Measurements from ENCODE around the gene GLIS2. TPM values are rescaled to one million over a fixed set of nuclear protein-coding genes. Genes with fewer than 3 reads are reported as not detected.

Gene GLIS2
- total and polyA plus RNA-seq, 2 of the 4 experiments (the other 2 are of a cell fraction): 0.36 to 8.4 TPM

GRCh38 chr16:4371357-4372000 is 55.6 kb downstream of the GLIS2 start, which contains the start of gene VASN:
Gene VASN (plus strand): TSS chr16:4371848. CDS start chr16:4380878, 9,030 bp downstream.
- TF ChIP-seq FOS (IDR thresholded peaks at IDR 0.05; ENCODE audit: low read depth, low read length) (no peak), RFX5 (IDR thresholded peaks at IDR 0.05; ENCODE audit: low read depth, low read length) (no peak), MXI1 (IDR thresholded peaks at IDR 0.05; ENCODE audit: borderline replicate concordance, low read depth, low read length) (peak; percentile 81; the same call in 1 of the 2 replicates), USF2 (IDR thresholded peaks at IDR 0.05; ENCODE audit: low read depth, low read length) (peak; percentile 58), SMC3 (IDR thresholded peaks at IDR 0.05; ENCODE audit: low read depth, low read length) (no peak), CEBPB (IDR thresholded peaks at IDR 0.05; ENCODE audit: low read depth, low read length) (no peak), CHD1 (IDR thresholded peaks at IDR 0.05; ENCODE audit: low read depth, low read length) (no peak), RAD21 (IDR thresholded peaks at IDR 0.05; ENCODE audit: low read length) (no peak), NFE2L2 (IDR thresholded peaks at IDR 0.05; ENCODE audit: low read depth, low read length) (no peak), POLR2A (IDR thresholded peaks at IDR 0.05; ENCODE audit: low read depth, low read length) (peak; percentile 99), MAZ (IDR thresholded peaks at IDR 0.05; ENCODE audit: borderline replicate concordance, low read depth, low read length) (peak; percentile 67; the same call in 1 of the 2 replicates), BHLHE40 (IDR thresholded peaks at IDR 0.05; ENCODE audit: low read depth, low read length) (no peak), CTCF (conservative IDR thresholded peaks at IDR 0.05; ENCODE audit: low read depth, low read length) (no peak), MAFK (IDR thresholded peaks at IDR 0.05; ENCODE audit: low read depth, low read length) (no peak), ELK1 (IDR thresholded peaks at IDR 0.05; ENCODE audit: borderline replicate concordance, low read depth, low read length) (no peak)
- peak within 1 kb of the TSS; percentile 97 for H3K4me2 ChIP-seq (ENCODE audit: low read depth, low read length)
- peak within 1 kb of the TSS; percentile 87 for H3K4me3 ChIP-seq (ENCODE audit: insufficient read depth, low read depth, low read length)
- 2% methylated on average over 19 of the region's 50 CpGs; no CpG with 5 or more reads in 1 of the 2 experiments for whole genome bisulfite sequencing, 2 experiments (ENCODE audit: extremely low coverage in 2 of 2, insufficient read length in 1 of 2)
- peak within 1 kb of the TSS; percentile 76 for H3K56ac ChIP-seq (ENCODE audit: extremely low read depth, insufficient read depth, low read length)
- H2BK20ac ChIP-seq (ENCODE audit: low read depth, low read length): peak within 1 kb of the TSS; percentile 81
- peak within 1 kb of the TSS; percentile 96 for H3K4ac ChIP-seq (ENCODE audit: low read depth, low read length)
- ChIA-PET CTCF (interaction anchor here (1.5 kb wide), 1 partner anchor 38 kb away, joined by 3 read pairs; no protein-coding TSS in a partner anchor), POLR2A (ENCODE audit: unreplicated experiment) (interaction anchor here (0.6 to 1.1 kb wide), 2 partner anchors 62 to 82 kb away, joined by 3 to 11 read pairs; no protein-coding TSS in a partner anchor)
- H3K9me1 ChIP-seq (ENCODE audit: insufficient read depth, low read length): peaks cover 27% of the 10 kb centered on the region
- peak within 1 kb of the TSS; percentile 96 for H2AK9ac ChIP-seq (replicated peaks; ENCODE audit: low read depth, low read length, poor library complexity)
- BruUV-seq (replicated peaks): no TSS peak
- H3K4me1 ChIP-seq (ENCODE audit: control insufficient read depth, insufficient read depth, low read length): peaks cover 41% of the 10 kb centered on the region
- in situ Hi-C loops (cut with MboI; ENCODE audit: low sequenced_read_pairs): no loop called here
- no peaks in the 10 kb centered on the region for H3K9me3 ChIP-seq (ENCODE audit: control insufficient read depth, insufficient read depth, low read length)
- intact Hi-C loops (cut with micrococcal nuclease): no loop called here
- ATAC-seq (ENCODE audit: low read depth): peak; percentile 63
- peak within 1 kb of the TSS; percentile 89 for H3K9ac ChIP-seq (ENCODE audit: low read depth, low read length)
- peaks cover 6% of the 10 kb centered on the region; the same call in 1 of the 2 replicates for H3K36me3 ChIP-seq (ENCODE audit: control insufficient read depth, insufficient read depth, low read length)
- H4K91ac ChIP-seq (ENCODE audit: insufficient read depth, low read depth, low read length): peak within 1 kb of the TSS; percentile 96
- no peaks in the 10 kb centered on the region for H3K27me3 ChIP-seq (ENCODE audit: control insufficient read depth, insufficient read depth, low read length)
- peaks cover 4 to 62% of the 10 kb centered on the region in 2 experiments; a peak in 3 of 4 replicates for H3K79me1 ChIP-seq (ENCODE audit: low read depth in 1 of 2, low read length in 2 of 2)
- H3K18ac ChIP-seq (ENCODE audit: low read depth, low read length): peak within 1 kb of the TSS; percentile 88
- DNase-seq: peak; percentile 75
- H4K20me1 ChIP-seq (ENCODE audit: insufficient read depth, low read length): peaks cover 55% of the 10 kb centered on the region
- peak within 1 kb of the TSS; percentile 3 to 87; a peak in 3 of 4 replicates for H4K8ac ChIP-seq (ENCODE audit: low read depth in 2 of 2, low read length in 2 of 2)
- dilution Hi-C loops (cut with HindIII; ENCODE audit: low sequenced_read_pairs, unreplicated experiment): no loop called here
- H2BK15ac ChIP-seq (ENCODE audit: low read depth, low read length): peak within 1 kb of the TSS; percentile 64; the same call in 2 of the 3 replicates
- H2AFZ ChIP-seq (replicated peaks; ENCODE audit: low read length, poor library complexity): peak within 1 kb of the TSS; percentile 81
- H3K14ac ChIP-seq (replicated peaks; ENCODE audit: low read depth, low read length): peak within 1 kb of the TSS; percentile 98
- H2BK5ac ChIP-seq (ENCODE audit: low read depth, low read length, poor library complexity, severe bottlenecking): peak within 1 kb of the TSS; percentile 91
- peak within 1 kb of the TSS; percentile 98 for H2AK5ac ChIP-seq (ENCODE audit: low read depth, low read length)
- H4K5ac ChIP-seq (ENCODE audit: low read depth, low read length): peak within 1 kb of the TSS; percentile 65
- peak within 1 kb of the TSS; percentile 91 for H2BK120ac ChIP-seq (ENCODE audit: low read depth, low read length)
- H3K27ac ChIP-seq (ENCODE audit: insufficient read depth, low read length): peak within 1 kb of the TSS; percentile 99
- peak within 1 kb of the TSS; percentile 96 for H3K23ac ChIP-seq (ENCODE audit: low read depth, low read length)

Data from IMR-90 (cell line).